Endodermal cell (in vitro differentiated cells): ENCODE measurements around the gene DCAF4. TPM values are rescaled to one million over a fixed set of nuclear protein-coding genes. Genes with fewer than 3 reads are reported as not detected.

Experiments
- DNase-seq: peaks from one replicate; pipeline ENCODE4 v3.0.0-alpha.2; 2017
- H3K27ac ChIP-seq: 2 replicates; pipeline ENCODE4 v1.5.1; 2013; ENCODE audit warnings: mild to moderate bottlenecking, low read depth, low read length, moderate library complexity
- H3K27me3 ChIP-seq: 2 replicates; pipeline ENCODE4 v1.6.1; 2013; ENCODE audit warnings: mild to moderate bottlenecking, low read length, moderate library complexity; ENCODE audit not compliant: insufficient read depth, control insufficient read depth, poor library complexity, severe bottlenecking
- H3K36me3 ChIP-seq: 2 replicates; pipeline ENCODE4 v1.7.0; 2013; ENCODE audit warnings: mild to moderate bottlenecking, low read length, moderate library complexity; ENCODE audit not compliant: control insufficient read depth, insufficient read depth
- H3K4me1 ChIP-seq: one replicate; pipeline ENCODE4 v1.7.0; 2013; ENCODE audit warnings: low read length; ENCODE audit not compliant: control insufficient read depth, insufficient read depth
- H3K4me3 ChIP-seq: 2 replicates; pipeline ENCODE4 v1.5.1; 2013; ENCODE audit warnings: mild to moderate bottlenecking, low read length, moderate library complexity
- H3K9ac ChIP-seq: 2 replicates; pipeline ENCODE4 v1.6.1; 2013; ENCODE audit warnings: mild to moderate bottlenecking, low read length, moderate library complexity; ENCODE audit not compliant: poor library complexity, severe bottlenecking; ENCODE audit errors: extremely low read depth
- H3K9me3 ChIP-seq: 2 replicates; pipeline ENCODE4 v1.6.1; 2013; ENCODE audit warnings: mild to moderate bottlenecking, low read length, moderate library complexity; ENCODE audit not compliant: control insufficient read depth
- H3K27ac Mint-ChIP-seq: 2 replicates; pipeline ENCODE4 v1.8.0; 2020; ENCODE audit warnings: mixed read lengths
- H3K27me3 Mint-ChIP-seq: 2 replicates; pipeline ENCODE4 v1.8.0; 2021; ENCODE audit warnings: mild to moderate bottlenecking, mixed read lengths; ENCODE audit not compliant: insufficient read depth
- H3K36me3 Mint-ChIP-seq: 2 replicates; pipeline ENCODE4 v1.8.0; 2020; ENCODE audit warnings: low read depth, mixed read lengths
- H3K4me1 Mint-ChIP-seq: 2 replicates; pipeline ENCODE4 v1.8.0; 2020; ENCODE audit warnings: mixed read lengths
- H3K4me3 Mint-ChIP-seq: 2 replicates; pipeline ENCODE4 v1.8.0; 2020; ENCODE audit warnings: mild to moderate bottlenecking, moderate library complexity, mixed read lengths
- H3K9me3 Mint-ChIP-seq: 2 replicates; pipeline ENCODE4 v1.8.0; 2020; ENCODE audit warnings: mild to moderate bottlenecking, mixed read lengths
- CTCF ChIP-seq: fragments of 200-600 bp; sonication (generic); conservative IDR thresholded peaks from 2 replicates; pipeline ENCODE4 v1.5.0; 2021; ENCODE audit warnings: antibody characterized with exemption, mild to moderate bottlenecking
- WGBS, 2 experiments: methylation state at CpG; one replicate each; pipeline versions ENCODE4 v1.1.5 to v1.1.7; 2013; ENCODE audit warnings: missing lambda C conversion rate in 2 of 2, mixed read lengths in 1 of 2; ENCODE audit not compliant: insufficient coverage in 1 of 2, insufficient read length in 1 of 2; 5-methylcytosine and 5-hydroxymethylcytosine counted together
- total RNA-seq, 2 donors: library from RNA; stranded (reverse); fragmentation: NEBNext Ultra II Directional in 1 of 2; extraction: Animal tissue kit (Norgen Biotek cat#: 25700) in 1 of 2; gene quantifications; 2 replicates in 1 of 2; 3 replicates in 1 of 2; pipeline ENCODE4 v1.2.1, GENCODE V29; 2021

Gene DCAF4
- total RNA-seq, 2 donors from 2014 or later: 16.4 to 17.7 TPM

- DNase-seq: peak; percentile 83
- H3K27me3 Mint-ChIP-seq: peaks cover 77% of the 10 kb centered on the region
- H3K4me3 Mint-ChIP-seq: peak overlapping the region; percentile 73
- peak overlapping the region; percentile 39 for H3K9ac ChIP-seq
- no peaks in the 10 kb centered on the region for H3K36me3 ChIP-seq
- H3K9me3 Mint-ChIP-seq: no peaks in the 10 kb centered on the region
- peak overlapping the region; percentile 90 for H3K4me3 ChIP-seq
- H3K4me1 Mint-ChIP-seq: peaks cover 35% of the 10 kb centered on the region
- peaks cover 55% of the 10 kb centered on the region for H3K27me3 ChIP-seq
- no peak overlapping the region for H3K27ac Mint-ChIP-seq
- no peaks in the 10 kb centered on the region for H3K36me3 Mint-ChIP-seq
- WGBS, 2 experiments: 1 to 2% methylated on average over 15 to 24 of the region's 25 CpGs
- no peaks in the 10 kb centered on the region for H3K9me3 ChIP-seq
- H3K4me1 ChIP-seq: no peaks in the 10 kb centered on the region
- no peak for TF ChIP-seq CTCF
- no peak overlapping the region for H3K27ac ChIP-seq
These were observed 31.5 kb upstream of the DCAF4 start for GRCh38 chr14:72894623-72895378.

- no peaks in the 10 kb centered on the region for H3K9me3 Mint-ChIP-seq
- no peak overlapping the region for H3K4me3 ChIP-seq
- no peak overlapping the region for H3K27ac Mint-ChIP-seq
- H3K27me3 ChIP-seq: peaks cover 31% of the 10 kb centered on the region
- H3K4me3 Mint-ChIP-seq: no peak overlapping the region
- H3K9ac ChIP-seq: no peak overlapping the region
- TF ChIP-seq CTCF: no peak
- peaks cover 45% of the 10 kb centered on the region for H3K27me3 Mint-ChIP-seq
- 0 to 60% methylated on average over 1 to 3 of the region's 3 CpGs for WGBS, 2 experiments
- peaks cover 15% of the 10 kb centered on the region for H3K4me1 Mint-ChIP-seq
- no peaks in the 10 kb centered on the region for H3K4me1 ChIP-seq
- no peaks in the 10 kb centered on the region for H3K9me3 ChIP-seq
- H3K27ac ChIP-seq: no peak overlapping the region
- no peaks in the 10 kb centered on the region for H3K36me3 ChIP-seq
- no peaks in the 10 kb centered on the region for H3K36me3 Mint-ChIP-seq
- DNase-seq: no peak
These were observed 27.8 kb upstream of the DCAF4 start for GRCh38 chr14:72898448-72898847.

- TF ChIP-seq CTCF: no peak
- H3K4me3 Mint-ChIP-seq: no peak overlapping the region
- Histone ChIP-seq H3K4me3 (no peak overlapping the region), H3K9me3 (no peaks in the 10 kb centered on the region), H3K36me3 (no peaks in the 10 kb centered on the region), H3K27me3 (peaks cover 19% of the 10 kb centered on the region), H3K27ac (no peak overlapping the region), H3K4me1 (no peaks in the 10 kb centered on the region), H3K9ac (no peak overlapping the region)
- H3K27ac Mint-ChIP-seq: no peak overlapping the region
- peaks cover 4% of the 10 kb centered on the region for H3K4me1 Mint-ChIP-seq
- DNase-seq: no peak
- H3K9me3 Mint-ChIP-seq: no peaks in the 10 kb centered on the region
- H3K27me3 Mint-ChIP-seq: peaks cover 27% of the 10 kb centered on the region
- WGBS, 2 experiments: 90 to 100% methylated on average over 1 to 3 of the region's 3 CpGs
- no peaks in the 10 kb centered on the region for H3K36me3 Mint-ChIP-seq
These were observed 24.9 kb upstream of the DCAF4 start for GRCh38 chr14:72901361-72901760.
